K562 (cell line): ENCODE results near the gene IL10.

Source experiments
- CEBPB ChIP-seq: fragments of 450-650 bp; IDR thresholded peaks from 2 replicates; pipeline ENCODE4 v1.6.1; 2016; ENCODE audit warnings: missing genetic modification characterization, missing compliant biosample characterization
- EZH2 ChIP-seq: IDR thresholded peaks from 2 replicates; pipeline ENCODE4 v1.6.1; 2012; ENCODE audit warnings: low read depth, mild to moderate bottlenecking, inconsistent platforms, low read length, borderline replicate concordance
- POLR2A ChIP-seq: fragments of 450-650 bp; conservative IDR thresholded peaks from 2 replicates; pipeline ENCODE4 v1.6.1; 2016
- POLR2AphosphoS2 ChIP-seq: IDR thresholded peaks from 2 replicates; pipeline ENCODE4 v1.6.1; 2012; ENCODE audit warnings: low read length, improper control_type of control experiment
- POLR2AphosphoS5 ChIP-seq: IDR thresholded peaks from 2 replicates; pipeline ENCODE4 v1.6.1; 2011; ENCODE audit warnings: mild to moderate bottlenecking, low read depth, low read length, moderate library complexity; ENCODE audit not compliant: control insufficient read depth, insufficient read depth
- RAD21 ChIP-seq, 2 experiments: fragments of 250-450 bp in 1 of 2; fragments of 450-650 bp in 1 of 2; sonication (Bioruptor Pico) in 1 of 2; formaldehyde crosslinking in 1 of 2; IDR thresholded peaks in 1 of 2; conservative IDR thresholded peaks in 1 of 2; 2 replicates each; pipeline versions ENCODE4 v1.4.0 to v1.8.0; 2020 to 2022; ENCODE audit warnings: mild to moderate bottlenecking in 2 of 2, moderate library complexity in 1 of 2
- SREBF2 ChIP-seq: sonication (generic); formaldehyde crosslinking; IDR thresholded peaks from 2 replicates; pipeline ENCODE4 v1.4.0; 2020; ENCODE audit warnings: mild to moderate bottlenecking, missing genetic modification reagents
- TF ChIP-seq, protein P1 (sequence below), 3 experiments: IDR thresholded peaks in 2 of 3; conservative IDR thresholded peaks in 1 of 3; 2 replicates each; pipeline ENCODE4 v1.5.1; 2011 to 2012; ENCODE audit warnings: low read length in 3 of 3, mild to moderate bottlenecking in 3 of 3, control low read depth in 2 of 3, improper control_type of control experiment in 1 of 3, inconsistent platforms in 1 of 3, low read depth in 1 of 3, mixed read lengths in 1 of 3, moderate library complexity in 1 of 3; ENCODE audit not compliant: insufficient read depth in 2 of 3
- TF ChIP-seq, protein P2 (sequence below), 2 experiments: fragments of 450-650 bp in 1 of 2; sonication (generic) in 1 of 2; formaldehyde crosslinking in 1 of 2; IDR thresholded peaks; 2 replicates each; pipeline versions ENCODE4 v1.7.1 to v1.9.0; 2016 to 2022; ENCODE audit warnings: inconsistent platforms in 1 of 2, mild to moderate bottlenecking in 1 of 2, missing genetic modification reagents in 1 of 2
- TF ChIP-seq, protein P3 (sequence below), 2 experiments: IDR thresholded peaks; 2 replicates each; pipeline ENCODE4 v1.6.1; 2012; ENCODE audit warnings: improper control_type of control experiment in 2 of 2, low read depth in 2 of 2, low read length in 2 of 2, borderline replicate concordance in 1 of 2
- TF ChIP-seq, protein P4 (sequence below): sonication (generic); formaldehyde crosslinking; IDR thresholded peaks from 2 replicates; pipeline ENCODE4 v1.9.0; 2022; ENCODE audit warnings: mild to moderate bottlenecking, missing genetic modification reagents
- TF ChIP-seq, protein P5 (sequence below): fragments of 450-650 bp; IDR thresholded peaks from 2 replicates; pipeline ENCODE4 v1.6.1; 2016; ENCODE audit warnings: antibody characterized with exemption

DNA sequence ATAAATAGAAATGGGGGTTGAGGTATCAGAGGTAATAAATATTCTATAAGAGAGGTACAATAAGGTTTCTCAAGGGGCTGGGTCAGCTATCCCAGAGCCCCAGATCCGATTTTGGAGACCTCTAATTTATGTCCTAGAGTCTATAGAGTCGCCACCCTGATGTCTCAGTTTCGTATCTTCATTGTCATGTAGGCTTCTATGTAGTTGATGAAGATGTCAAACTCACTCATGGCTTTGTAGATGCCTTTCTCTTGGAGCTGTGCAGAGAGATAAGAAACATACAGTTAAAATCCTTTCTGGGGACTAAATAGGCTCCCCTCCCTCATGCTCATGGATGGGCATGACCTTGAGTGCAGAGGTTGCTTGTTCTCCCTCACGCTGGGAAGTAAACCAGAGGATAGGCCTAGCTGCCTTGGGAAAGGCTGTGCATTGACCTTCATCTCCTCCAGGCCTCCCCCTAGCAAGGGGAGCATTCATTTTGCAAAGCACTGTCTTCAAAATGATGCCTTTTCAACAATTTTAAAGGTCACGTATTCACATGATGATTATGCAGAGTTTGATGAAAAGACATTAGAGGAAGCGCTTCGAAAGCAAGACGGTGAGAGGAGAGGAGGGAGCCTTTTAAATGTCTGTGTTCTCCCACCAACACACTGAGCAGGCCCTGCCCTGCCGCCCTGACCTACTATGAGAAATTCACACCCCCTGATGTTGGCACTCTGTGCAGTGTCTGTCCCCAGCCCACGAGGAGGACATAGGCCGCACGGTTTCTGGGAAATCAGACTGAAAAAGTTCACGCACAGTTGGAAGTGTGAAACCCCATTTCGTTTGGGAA lies 3.6 kb downstream of the IL10 start:
- TF ChIP-seq POLR2A (no peak), POLR2AphosphoS2 (no peak), EZH2 (no peak), POLR2AphosphoS5 (no peak), SREBF2 (CRISPR knock-in tag) (no peak), CEBPB (tag) (no peak), RAD21 (CRISPR knock-in tag; conservative IDR thresholded peaks at IDR 0.05 in 1 of 2, IDR thresholded peaks at IDR 0.05 in 1 of 2) (no peak)
- TF ChIP-seq, protein P1, sequence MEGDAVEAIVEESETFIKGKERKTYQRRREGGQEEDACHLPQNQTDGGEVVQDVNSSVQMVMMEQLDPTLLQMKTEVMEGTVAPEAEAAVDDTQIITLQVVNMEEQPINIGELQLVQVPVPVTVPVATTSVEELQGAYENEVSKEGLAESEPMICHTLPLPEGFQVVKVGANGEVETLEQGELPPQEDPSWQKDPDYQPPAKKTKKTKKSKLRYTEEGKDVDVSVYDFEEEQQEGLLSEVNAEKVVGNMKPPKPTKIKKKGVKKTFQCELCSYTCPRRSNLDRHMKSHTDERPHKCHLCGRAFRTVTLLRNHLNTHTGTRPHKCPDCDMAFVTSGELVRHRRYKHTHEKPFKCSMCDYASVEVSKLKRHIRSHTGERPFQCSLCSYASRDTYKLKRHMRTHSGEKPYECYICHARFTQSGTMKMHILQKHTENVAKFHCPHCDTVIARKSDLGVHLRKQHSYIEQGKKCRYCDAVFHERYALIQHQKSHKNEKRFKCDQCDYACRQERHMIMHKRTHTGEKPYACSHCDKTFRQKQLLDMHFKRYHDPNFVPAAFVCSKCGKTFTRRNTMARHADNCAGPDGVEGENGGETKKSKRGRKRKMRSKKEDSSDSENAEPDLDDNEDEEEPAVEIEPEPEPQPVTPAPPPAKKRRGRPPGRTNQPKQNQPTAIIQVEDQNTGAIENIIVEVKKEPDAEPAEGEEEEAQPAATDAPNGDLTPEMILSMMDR (IDR thresholded peaks at IDR 0.05 in 2 of 3, conservative IDR thresholded peaks at IDR 0.05 in 1 of 3; ENCODE audit: insufficient read depth in 2 of 3, low read depth in 1 of 3, low read length in 3 of 3) = no peak
- TF ChIP-seq, protein P2, sequence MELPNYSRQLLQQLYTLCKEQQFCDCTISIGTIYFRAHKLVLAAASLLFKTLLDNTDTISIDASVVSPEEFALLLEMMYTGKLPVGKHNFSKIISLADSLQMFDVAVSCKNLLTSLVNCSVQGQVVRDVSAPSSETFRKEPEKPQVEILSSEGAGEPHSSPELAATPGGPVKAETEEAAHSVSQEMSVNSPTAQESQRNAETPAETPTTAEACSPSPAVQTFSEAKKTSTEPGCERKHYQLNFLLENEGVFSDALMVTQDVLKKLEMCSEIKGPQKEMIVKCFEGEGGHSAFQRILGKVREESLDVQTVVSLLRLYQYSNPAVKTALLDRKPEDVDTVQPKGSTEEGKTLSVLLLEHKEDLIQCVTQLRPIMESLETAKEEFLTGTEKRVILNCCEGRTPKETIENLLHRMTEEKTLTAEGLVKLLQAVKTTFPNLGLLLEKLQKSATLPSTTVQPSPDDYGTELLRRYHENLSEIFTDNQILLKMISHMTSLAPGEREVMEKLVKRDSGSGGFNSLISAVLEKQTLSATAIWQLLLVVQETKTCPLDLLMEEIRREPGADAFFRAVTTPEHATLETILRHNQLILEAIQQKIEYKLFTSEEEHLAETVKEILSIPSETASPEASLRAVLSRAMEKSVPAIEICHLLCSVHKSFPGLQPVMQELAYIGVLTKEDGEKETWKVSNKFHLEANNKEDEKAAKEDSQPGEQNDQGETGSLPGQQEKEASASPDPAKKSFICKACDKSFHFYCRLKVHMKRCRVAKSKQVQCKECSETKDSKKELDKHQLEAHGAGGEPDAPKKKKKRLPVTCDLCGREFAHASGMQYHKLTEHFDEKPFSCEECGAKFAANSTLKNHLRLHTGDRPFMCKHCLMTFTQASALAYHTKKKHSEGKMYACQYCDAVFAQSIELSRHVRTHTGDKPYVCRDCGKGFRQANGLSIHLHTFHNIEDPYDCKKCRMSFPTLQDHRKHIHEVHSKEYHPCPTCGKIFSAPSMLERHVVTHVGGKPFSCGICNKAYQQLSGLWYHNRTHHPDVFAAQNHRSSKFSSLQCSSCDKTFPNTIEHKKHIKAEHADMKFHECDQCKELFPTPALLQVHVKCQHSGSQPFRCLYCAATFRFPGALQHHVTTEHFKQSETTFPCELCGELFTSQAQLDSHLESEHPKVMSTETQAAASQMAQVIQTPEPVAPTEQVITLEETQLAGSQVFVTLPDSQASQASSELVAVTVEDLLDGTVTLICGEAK (IDR thresholded peaks at IDR 0.05) = no peak
- TF ChIP-seq, protein P2 (CRISPR knock-in tag; IDR thresholded peaks at IDR 0.05) = no peak
- TF ChIP-seq, protein P3, sequence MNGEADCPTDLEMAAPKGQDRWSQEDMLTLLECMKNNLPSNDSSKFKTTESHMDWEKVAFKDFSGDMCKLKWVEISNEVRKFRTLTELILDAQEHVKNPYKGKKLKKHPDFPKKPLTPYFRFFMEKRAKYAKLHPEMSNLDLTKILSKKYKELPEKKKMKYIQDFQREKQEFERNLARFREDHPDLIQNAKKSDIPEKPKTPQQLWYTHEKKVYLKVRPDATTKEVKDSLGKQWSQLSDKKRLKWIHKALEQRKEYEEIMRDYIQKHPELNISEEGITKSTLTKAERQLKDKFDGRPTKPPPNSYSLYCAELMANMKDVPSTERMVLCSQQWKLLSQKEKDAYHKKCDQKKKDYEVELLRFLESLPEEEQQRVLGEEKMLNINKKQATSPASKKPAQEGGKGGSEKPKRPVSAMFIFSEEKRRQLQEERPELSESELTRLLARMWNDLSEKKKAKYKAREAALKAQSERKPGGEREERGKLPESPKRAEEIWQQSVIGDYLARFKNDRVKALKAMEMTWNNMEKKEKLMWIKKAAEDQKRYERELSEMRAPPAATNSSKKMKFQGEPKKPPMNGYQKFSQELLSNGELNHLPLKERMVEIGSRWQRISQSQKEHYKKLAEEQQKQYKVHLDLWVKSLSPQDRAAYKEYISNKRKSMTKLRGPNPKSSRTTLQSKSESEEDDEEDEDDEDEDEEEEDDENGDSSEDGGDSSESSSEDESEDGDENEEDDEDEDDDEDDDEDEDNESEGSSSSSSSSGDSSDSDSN (IDR thresholded peaks at IDR 0.05; ENCODE audit: borderline replicate concordance in 1 of 2, low read depth in 2 of 2, low read length in 2 of 2) = no peak
- TF ChIP-seq, protein P4, sequence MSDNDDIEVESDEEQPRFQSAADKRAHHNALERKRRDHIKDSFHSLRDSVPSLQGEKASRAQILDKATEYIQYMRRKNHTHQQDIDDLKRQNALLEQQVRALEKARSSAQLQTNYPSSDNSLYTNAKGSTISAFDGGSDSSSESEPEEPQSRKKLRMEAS (CRISPR knock-in tag) = no peak
- TF ChIP-seq, protein P5, sequence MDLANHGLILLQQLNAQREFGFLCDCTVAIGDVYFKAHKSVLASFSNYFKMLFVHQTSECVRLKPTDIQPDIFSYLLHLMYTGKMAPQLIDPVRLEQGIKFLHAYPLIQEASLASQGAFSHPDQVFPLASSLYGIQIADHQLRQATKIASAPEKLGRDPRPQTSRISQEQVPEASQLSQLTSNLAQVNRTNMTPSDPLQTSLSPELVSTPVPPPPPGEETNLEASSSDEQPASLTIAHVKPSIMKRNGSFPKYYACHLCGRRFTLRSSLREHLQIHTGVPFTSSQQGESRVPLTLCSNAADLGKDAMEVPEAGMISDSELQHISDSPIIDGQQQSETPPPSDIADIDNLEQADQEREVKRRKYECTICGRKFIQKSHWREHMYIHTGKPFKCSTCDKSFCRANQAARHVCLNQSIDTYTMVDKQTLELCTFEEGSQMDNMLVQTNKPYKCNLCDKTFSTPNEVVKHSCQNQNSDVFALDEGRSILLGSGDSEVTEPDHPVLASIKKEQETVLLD = no peak
